Gastroesophageal sphincter (tissue), 4 donors: ENCODE data around the gene H1-8. TPM values are rescaled to one million over a fixed set of nuclear protein-coding genes. Genes with fewer than 3 reads are reported as not detected.
A peak's percentile ranks its signal among the peaks of the same experiment; 100 is the strongest.

Experiments used
- ATAC-seq: fragments of 150-250 bp; one replicate; pipeline ENCODE4 v1.9.1; 2016; ENCODE audit warnings: mild to moderate bottlenecking, moderate library complexity
- H3K27ac ChIP-seq, 4 donors: fragments of 200-600 bp; sonication (generic) in 3 of 4; 1 replicate in 3 of 4; 2 replicates in 1 of 4; pipeline ENCODE4 v1.5.1; 2016 to 2019
- H3K27me3 ChIP-seq: fragments of 200-600 bp; sonication (generic); one replicate; pipeline ENCODE4 v1.5.1; 2019
- H3K36me3 ChIP-seq, 2 donors: fragments of 200-600 bp; sonication (generic); one replicate each; pipeline ENCODE4 v1.5.1; 2019; ENCODE audit warnings: control low read depth in 1 of 2
- H3K4me1 ChIP-seq, 3 donors: fragments of 200-600 bp; sonication (generic); 1 replicate in 2 of 3; 2 replicates in 1 of 3; pipeline ENCODE4 v1.5.1; 2016 to 2019; ENCODE audit warnings: control low read depth in 2 of 3
- H3K4me3 ChIP-seq, 2 donors: fragments of 200-600 bp; sonication (generic); one replicate each; pipeline ENCODE4 v1.5.1; 2019; ENCODE audit warnings: mild to moderate bottlenecking in 1 of 2, moderate library complexity in 1 of 2
- H3K9me3 ChIP-seq, 3 donors: fragments of 200-600 bp; sonication (generic); one replicate each; pipeline ENCODE4 v1.5.1; 2017 to 2019; ENCODE audit warnings: control low read depth in 2 of 3
- EP300 ChIP-seq: sonication (generic); formaldehyde crosslinking; IDR thresholded peaks from one replicate; pipeline ENCODE4 v1.6.1; 2017; ENCODE audit warnings: antibody characterized with exemption, mild to moderate bottlenecking
- POLR2A ChIP-seq, 2 donors: fragments of 450-650 bp; IDR thresholded peaks; one replicate each; pipeline ENCODE4 v1.6.1; 2017; ENCODE audit warnings: antibody characterized with exemption in 2 of 2, mild to moderate bottlenecking in 2 of 2, moderate library complexity in 1 of 2
- POLR2AphosphoS5 ChIP-seq: sonication (generic); formaldehyde crosslinking; IDR thresholded peaks from one replicate; pipeline ENCODE4 v1.6.1; 2017; ENCODE audit warnings: antibody characterized with exemption
- WGBS, 2 donors: methylation state at CpG; one replicate each; pipeline ENCODE4 v1.1.5; 2018; ENCODE audit warnings: low coverage in 1 of 2; 5-methylcytosine and 5-hydroxymethylcytosine counted together
- total RNA-seq, 4 donors: library from RNA; depleted of rRNA; stranded (reverse); fragments of >200 nt; gene quantifications; one replicate each; pipeline ENCODE4 v1.1.0, GENCODE V29; 2016
- TF ChIP-seq, protein P1 (sequence below), 4 experiments: fragments of 200-600 bp in 2 of 4; fragments of 450-650 bp in 2 of 4; sonication (generic) in 1 of 4; IDR thresholded peaks; one replicate each; pipeline ENCODE4 v1.5.1; 2017 to 2019; ENCODE audit warnings: antibody characterized with exemption in 4 of 4, mild to moderate bottlenecking in 2 of 4, moderate library complexity in 2 of 4

H1-8 gene
- total RNA-seq, 4 donors from 2014 or later = not detected

DNA sequence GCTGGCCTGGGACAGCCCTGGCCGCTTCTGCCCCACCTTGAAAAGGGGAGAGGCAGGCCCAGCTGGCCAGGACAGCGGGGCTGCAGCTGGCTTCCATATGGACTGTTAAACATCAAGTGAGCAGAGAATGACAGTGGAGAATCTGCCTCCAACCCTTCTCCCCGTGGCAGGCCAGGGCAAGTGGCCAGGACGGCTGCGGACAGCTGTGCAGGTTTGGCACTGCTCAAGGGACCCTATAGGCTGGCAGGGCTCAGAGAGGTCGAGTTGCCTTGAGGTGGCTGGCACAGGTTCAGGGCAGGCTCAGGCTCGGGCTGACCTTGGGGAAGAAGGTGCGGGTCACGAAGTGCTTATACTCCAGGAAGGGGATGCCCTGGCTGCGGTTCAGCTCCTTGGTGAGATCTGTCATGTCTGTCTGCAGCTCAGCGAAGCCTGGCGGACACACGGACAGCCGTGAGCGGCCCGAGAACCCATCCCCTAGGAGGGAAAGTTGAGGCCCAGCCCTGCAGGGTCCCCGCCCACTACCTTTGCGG is 24.3 kb downstream of the H1-8 start:
- TF ChIP-seq POLR2AphosphoS5 (no peak), POLR2A (IDR thresholded peaks at IDR 0.05) (no peak), EP300 (no peak)
- TF ChIP-seq, protein P1, sequence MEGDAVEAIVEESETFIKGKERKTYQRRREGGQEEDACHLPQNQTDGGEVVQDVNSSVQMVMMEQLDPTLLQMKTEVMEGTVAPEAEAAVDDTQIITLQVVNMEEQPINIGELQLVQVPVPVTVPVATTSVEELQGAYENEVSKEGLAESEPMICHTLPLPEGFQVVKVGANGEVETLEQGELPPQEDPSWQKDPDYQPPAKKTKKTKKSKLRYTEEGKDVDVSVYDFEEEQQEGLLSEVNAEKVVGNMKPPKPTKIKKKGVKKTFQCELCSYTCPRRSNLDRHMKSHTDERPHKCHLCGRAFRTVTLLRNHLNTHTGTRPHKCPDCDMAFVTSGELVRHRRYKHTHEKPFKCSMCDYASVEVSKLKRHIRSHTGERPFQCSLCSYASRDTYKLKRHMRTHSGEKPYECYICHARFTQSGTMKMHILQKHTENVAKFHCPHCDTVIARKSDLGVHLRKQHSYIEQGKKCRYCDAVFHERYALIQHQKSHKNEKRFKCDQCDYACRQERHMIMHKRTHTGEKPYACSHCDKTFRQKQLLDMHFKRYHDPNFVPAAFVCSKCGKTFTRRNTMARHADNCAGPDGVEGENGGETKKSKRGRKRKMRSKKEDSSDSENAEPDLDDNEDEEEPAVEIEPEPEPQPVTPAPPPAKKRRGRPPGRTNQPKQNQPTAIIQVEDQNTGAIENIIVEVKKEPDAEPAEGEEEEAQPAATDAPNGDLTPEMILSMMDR (IDR thresholded peaks at IDR 0.05) = no peak
- Histone ChIP-seq H3K27me3 (no peaks in the 10 kb centered on the region), H3K4me1 (peaks cover 0 to 46% (median 14%) of the 10 kb centered on the region in 3 donors), H3K27ac (peak overlapping the region in 2 of 4 donors; percentile 19 to 50), H3K9me3 (no peaks in the 10 kb centered on the region), H3K4me3 (no peak overlapping the region), H3K36me3 (peaks cover 0 to 87% of the 10 kb centered on the region in 2 donors)
- ATAC-seq = peak; percentile 23
- 64 to 100% methylated on average over 1 to 7 of the region's 18 CpGs for WGBS, 2 donors

DNA sequence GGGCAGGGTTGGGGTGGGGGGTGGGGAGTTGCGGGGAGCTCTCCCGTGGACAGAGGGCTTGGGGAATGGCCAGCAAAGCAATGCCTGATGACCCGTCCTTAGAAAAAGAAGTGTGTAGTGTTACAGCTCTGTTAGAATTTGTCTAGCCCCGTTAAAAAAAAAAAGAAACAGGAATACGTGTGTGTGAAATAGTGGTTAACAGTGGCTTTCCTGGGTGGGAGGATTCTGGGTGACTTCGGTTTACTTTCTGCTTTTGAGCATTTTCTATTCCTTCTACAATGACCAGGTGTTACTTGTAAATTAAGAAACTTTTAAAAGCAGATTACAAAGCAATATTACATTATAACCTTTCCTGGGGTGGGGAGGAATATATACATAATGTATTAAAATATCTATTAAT is 25.0 kb downstream of the H1-8 start:
- no peak for ATAC-seq
- Histone ChIP-seq H3K9me3 (no peaks in the 10 kb centered on the region), H3K27me3 (no peaks in the 10 kb centered on the region), H3K36me3 (peaks cover 0 to 87% of the 10 kb centered on the region in 2 donors), H3K27ac (peak overlapping the region in 2 of 4 donors; percentile 19 to 50), H3K4me1 (peaks cover 0 to 46% (median 14%) of the 10 kb centered on the region in 3 donors), H3K4me3 (no peak overlapping the region)
- WGBS, 2 donors = 24 to 50% methylated on average over 4 of the region's 6 CpGs
- TF ChIP-seq POLR2A (IDR thresholded peaks at IDR 0.05) (no peak), EP300 (no peak), POLR2AphosphoS5 (no peak)
- TF ChIP-seq, protein P1 (IDR thresholded peaks at IDR 0.05) = no peak

DNA sequence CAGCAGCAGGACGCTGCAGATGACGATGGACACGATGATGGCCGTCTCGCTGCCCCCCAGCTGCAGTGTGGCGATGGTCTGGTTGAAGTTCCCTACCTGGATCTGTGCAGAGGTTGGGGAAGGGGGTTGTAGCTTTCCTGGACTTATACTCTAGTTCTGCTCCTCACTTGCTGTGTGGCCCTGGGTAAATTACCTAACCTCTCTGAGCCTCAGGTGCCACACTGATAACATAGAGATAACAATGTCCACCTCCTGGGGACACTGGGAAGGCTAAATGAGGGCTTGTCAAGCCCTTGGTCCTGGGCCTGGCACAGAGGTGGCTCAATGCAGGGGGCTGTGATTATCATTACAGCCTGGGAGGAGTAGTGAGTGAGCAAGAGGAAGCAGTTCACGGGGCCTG is 26.9 kb downstream of the H1-8 start:
- no peak for TF ChIP-seq POLR2AphosphoS5
- TF ChIP-seq, protein P1 (IDR thresholded peaks at IDR 0.05) = no peak
- TF ChIP-seq EP300 = no peak
- TF ChIP-seq POLR2A (IDR thresholded peaks at IDR 0.05) = no peak
- WGBS, 2 donors = 80% methylated on average over 1 of the region's 7 CpGs; no CpG with 5 or more reads in 1 of the 2 donors
- ATAC-seq = no peak
- peaks cover 0 to 87% of the 10 kb centered on the region in 2 donors for H3K36me3 ChIP-seq
- no peaks in the 10 kb centered on the region for H3K27me3 ChIP-seq
- H3K27ac ChIP-seq = no peak overlapping the region
- H3K9me3 ChIP-seq = no peaks in the 10 kb centered on the region
- peaks cover 0 to 31% (median 5%) of the 10 kb centered on the region in 3 donors for H3K4me1 ChIP-seq
- H3K4me3 ChIP-seq = no peak overlapping the region

DNA sequence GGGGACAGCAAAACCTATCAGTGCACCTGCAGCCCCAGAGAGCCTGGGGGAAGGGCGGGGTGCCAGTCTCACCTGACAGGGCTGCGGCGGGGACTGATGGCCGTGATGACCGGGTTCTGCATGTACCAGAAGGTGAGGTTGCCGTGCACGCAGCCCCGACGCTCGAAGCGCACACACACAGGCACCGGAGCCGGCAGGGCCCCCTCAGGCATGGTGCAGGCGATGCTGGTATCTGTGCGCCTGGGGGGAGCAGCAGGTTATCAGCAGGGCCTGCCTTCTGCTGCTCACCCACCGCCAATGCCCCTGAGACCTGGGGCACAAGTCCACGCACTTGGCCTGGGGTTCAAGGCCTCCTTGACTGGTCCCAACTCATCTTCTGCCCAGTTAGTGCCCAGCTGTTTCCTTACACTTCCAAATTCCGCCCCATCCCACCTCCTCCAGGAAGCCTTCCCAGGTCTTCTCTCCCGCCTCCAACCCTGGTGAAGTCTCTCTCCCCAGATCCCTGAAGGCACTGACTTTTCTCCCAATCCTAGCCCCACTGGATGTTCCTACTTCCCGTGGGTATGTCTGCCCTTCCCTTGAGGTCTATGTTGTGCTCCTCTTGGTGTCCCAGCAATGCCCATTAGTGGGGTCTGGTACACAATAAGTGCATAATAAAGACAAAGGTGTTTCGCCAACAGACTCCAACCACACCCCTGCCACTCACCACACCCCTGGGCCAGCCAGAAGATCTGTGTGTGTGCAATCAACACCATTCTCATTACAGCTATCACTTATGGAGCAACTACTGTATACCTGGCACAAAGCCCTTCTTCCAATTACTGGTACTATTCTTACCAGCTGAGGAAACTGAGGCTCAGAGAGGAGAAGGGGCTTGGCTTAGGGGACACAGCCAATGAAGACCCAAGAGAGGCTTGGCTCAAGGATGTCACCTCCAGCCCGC is 28.9 kb downstream of the H1-8 start:
- no peak for TF ChIP-seq POLR2A (IDR thresholded peaks at IDR 0.05)
- TF ChIP-seq, protein P1 (IDR thresholded peaks at IDR 0.05) = no peak
- TF ChIP-seq POLR2AphosphoS5 = no peak
- no peak for TF ChIP-seq EP300
- H3K4me3 ChIP-seq = no peak overlapping the region
- peaks cover 0 to 87% of the 10 kb centered on the region in 2 donors for H3K36me3 ChIP-seq
- H3K27me3 ChIP-seq = no peaks in the 10 kb centered on the region
- WGBS, 2 donors = 86% methylated on average over 5 of the region's 22 CpGs; no CpG with 5 or more reads in 1 of the 2 donors
- peaks cover 0 to 19% (median 2%) of the 10 kb centered on the region in 3 donors for H3K4me1 ChIP-seq
- H3K9me3 ChIP-seq = no peaks in the 10 kb centered on the region
- no peak overlapping the region for H3K27ac ChIP-seq
- ATAC-seq = no peak
